Activated naive CD4-positive, alpha-beta T cell treated with anti-CD3 and anti-CD28 coated beads for 36 hours (primary cell): ENCODE data around the gene PATJ. TPM values are rescaled to one million over a fixed set of nuclear protein-coding genes. Genes with fewer than 3 reads are reported as not detected.
"Not testable (repeated sequence)": the region's sequence is repeated elsewhere in the genome, so short reads cannot be mapped to it uniquely, and the experiment has no call there.

Source experiments
- CTCF ChIA-PET: fragments of 350-600 bp; sonication (Branson Sonifier 250); formaldehyde crosslinking; loops from one replicate; lab custom pipeline; 2021; ENCODE audit warnings: antibody characterized with exemption; lab: Charles Lee
- DNase-seq: peaks from one replicate; pipeline ENCODE4 v3.0.0-alpha.2; 2020
- H3K27ac Mint-ChIP-seq: one replicate; pipeline ENCODE4 v1.8.0; 2021; ENCODE audit warnings: mild to moderate bottlenecking, mixed read lengths
- H3K27me3 Mint-ChIP-seq: one replicate; pipeline ENCODE4 v1.8.0; 2021; ENCODE audit warnings: low read depth, mixed read lengths
- H3K36me3 Mint-ChIP-seq: one replicate; pipeline ENCODE4 v1.8.0; 2021; ENCODE audit warnings: low read depth, mixed read lengths
- H3K4me1 Mint-ChIP-seq: one replicate; pipeline ENCODE4 v1.8.0; 2021; ENCODE audit warnings: low read depth, mixed read lengths
- H3K4me3 Mint-ChIP-seq: one replicate; pipeline ENCODE4 v1.8.0; 2021; ENCODE audit warnings: mild to moderate bottlenecking, moderate library complexity, mixed read lengths
- H3K9me3 Mint-ChIP-seq: one replicate; pipeline ENCODE4 v1.8.0; 2021; ENCODE audit warnings: mixed read lengths
- intact Hi-C: fragments of 100-400 bp; cut with micrococcal nuclease; formaldehyde crosslinking; loops from one replicate; pipeline ENCODE4 v1.15.1; 2023
- total RNA-seq, 2 experiments: library from RNA; stranded (reverse); gene quantifications; one replicate each; pipeline ENCODE4 v1.2.3, GENCODE V29; 2021

Gene PATJ
- total RNA-seq, 2 experiments from 2014 or later = 13.3 to 13.5 TPM

DNA sequence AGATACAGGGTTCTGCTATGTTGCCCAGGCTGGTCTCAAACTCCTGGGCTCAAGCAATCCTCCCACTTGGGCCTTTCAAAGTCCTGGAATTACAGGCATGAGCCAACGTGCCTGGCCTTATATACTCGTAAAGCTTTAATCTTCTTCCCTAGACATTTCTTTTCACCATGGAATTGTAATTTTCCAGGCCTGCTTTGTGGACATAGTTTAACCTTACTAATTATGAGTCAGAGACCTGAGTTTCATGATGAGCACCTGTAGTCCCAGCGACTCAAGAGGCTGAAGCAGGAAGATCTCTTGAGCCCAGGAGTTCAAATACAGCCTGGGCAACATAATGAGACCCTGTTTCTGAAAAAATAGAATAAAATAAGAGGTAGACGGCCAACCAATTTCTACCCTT is 12.3 kb downstream of the PATJ start:
- Mint-ChIP-seq H3K9me3 (no peaks in the 10 kb centered on the region), H3K36me3 (no peaks in the 10 kb centered on the region), H3K27me3 (no peaks in the 10 kb centered on the region), H3K27ac (no peak overlapping the region), H3K4me1 (peaks cover 8% of the 10 kb centered on the region), H3K4me3 (no peak overlapping the region)
- CTCF ChIA-PET = no interaction called here
- DNase-seq = no peak
- intact Hi-C loops = loop anchor here (1.0 kb wide), 1 partner anchor 9 kb away; no protein-coding TSS in a partner anchor

DNA sequence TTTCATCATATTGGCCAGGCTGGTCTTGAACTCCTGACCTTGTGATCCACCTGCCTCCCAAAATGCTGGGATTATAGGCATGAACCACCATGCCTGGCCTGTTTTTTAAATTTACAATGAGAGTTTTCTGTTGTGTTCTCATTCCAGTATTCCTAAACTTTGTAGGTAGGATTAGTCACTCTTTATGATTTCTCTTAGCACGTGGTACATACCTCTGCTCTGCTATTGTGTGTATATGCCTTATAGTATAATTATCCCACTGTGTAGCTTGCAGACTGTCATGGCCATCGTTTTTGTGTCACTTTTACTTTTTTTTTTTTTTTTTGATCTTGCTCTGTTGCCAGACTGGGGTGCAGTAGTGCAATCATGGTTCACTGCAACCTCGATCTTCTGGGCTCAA is 14.5 kb downstream of the PATJ start:
- CTCF ChIA-PET = no interaction called here
- no peak for DNase-seq

DNA sequence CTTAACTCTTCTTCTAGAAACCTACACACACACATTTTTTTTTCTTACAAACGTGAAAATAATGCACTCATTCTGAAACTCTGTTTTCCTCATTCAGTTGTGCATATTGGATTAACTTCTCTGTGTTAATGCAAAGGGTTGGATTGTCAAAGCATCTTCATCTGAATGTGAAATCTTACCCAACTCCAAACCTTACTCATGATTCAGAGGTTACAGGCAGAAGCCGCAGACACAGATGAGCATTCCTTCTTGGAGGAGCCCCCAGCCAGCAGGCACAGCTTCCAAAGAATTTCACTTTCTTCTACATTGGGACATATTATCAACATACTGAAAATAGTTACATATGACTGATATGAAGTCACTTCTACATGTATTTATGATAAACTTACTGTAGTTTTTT is 15.7 kb downstream of the PATJ start:
- intact Hi-C loops = loop anchor here (2.0 kb wide), 1 partner anchor 25 kb away; no protein-coding TSS in a partner anchor
- Mint-ChIP-seq H3K27me3 (no peaks in the 10 kb centered on the region), H3K36me3 (no peaks in the 10 kb centered on the region), H3K9me3 (no peaks in the 10 kb centered on the region), H3K4me3 (no peak overlapping the region), H3K27ac (no peak overlapping the region), H3K4me1 (peaks cover 8% of the 10 kb centered on the region)
- no peak for DNase-seq
- CTCF ChIA-PET = no interaction called here

More for the DNA sequence above, 14.5 kb downstream of the PATJ start:
- no peak overlapping the region for H3K27ac Mint-ChIP-seq
- H3K27me3 Mint-ChIP-seq = no peaks in the 10 kb centered on the region
- H3K4me1 Mint-ChIP-seq = peaks cover 8% of the 10 kb centered on the region
- intact Hi-C loops = loop anchor here (2.0 kb wide), 1 partner anchor 26 kb away; no protein-coding TSS in a partner anchor
- H3K4me3 Mint-ChIP-seq = no peak overlapping the region
- H3K36me3 Mint-ChIP-seq = no peaks in the 10 kb centered on the region
- no peaks in the 10 kb centered on the region for H3K9me3 Mint-ChIP-seq

DNA sequence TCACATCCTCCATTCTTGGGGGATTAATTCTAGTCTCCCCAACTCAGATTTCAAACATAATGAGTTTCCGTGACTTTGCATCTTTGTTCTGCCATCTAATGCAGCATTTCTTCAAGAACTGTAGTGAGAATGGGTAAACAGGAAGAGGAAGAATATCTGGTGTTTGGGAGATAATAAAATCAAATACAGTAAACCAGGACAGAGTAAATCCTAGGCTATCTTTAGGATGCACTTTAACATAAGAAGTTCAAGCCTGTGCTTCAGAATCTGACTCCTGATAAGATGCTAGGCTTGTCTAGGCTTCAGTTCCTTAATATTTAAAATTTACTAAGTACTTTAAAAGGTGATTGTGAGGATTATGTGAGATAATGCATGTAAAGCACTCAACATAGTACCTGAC is 27.9 kb downstream of the PATJ start:
- Mint-ChIP-seq H3K4me3 (no peak overlapping the region), H3K9me3 (no peaks in the 10 kb centered on the region), H3K4me1 (no peaks in the 10 kb centered on the region), H3K36me3 (peaks cover 8% of the 10 kb centered on the region), H3K27ac (no peak overlapping the region), H3K27me3 (no peaks in the 10 kb centered on the region)
- no peak for DNase-seq
- CTCF ChIA-PET = no interaction called here
- intact Hi-C loops = no loop called here

DNA sequence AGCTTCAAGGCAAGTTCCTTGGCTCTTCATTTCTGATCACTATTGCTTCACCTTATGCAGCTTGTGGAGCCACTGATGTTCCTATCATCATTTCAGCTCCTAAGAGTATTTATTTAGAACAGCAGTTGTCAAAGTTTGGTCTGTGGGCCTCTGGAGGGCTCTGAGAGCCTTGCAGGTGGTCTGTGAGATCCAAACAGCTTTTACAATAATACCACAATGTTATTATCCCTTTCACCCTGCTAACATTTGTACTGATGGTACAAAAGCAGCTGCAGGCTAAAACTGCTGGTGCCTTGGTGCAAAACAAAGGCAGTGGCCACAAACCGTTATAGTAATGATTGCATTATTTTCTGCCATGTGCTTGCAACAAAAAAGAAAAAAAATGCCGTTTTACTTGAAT is 33.8 kb downstream of the PATJ start:
- CTCF ChIA-PET = no interaction called here
- Mint-ChIP-seq H3K27me3 (no peaks in the 10 kb centered on the region), H3K36me3 (peaks cover 3% of the 10 kb centered on the region), H3K4me3 (no peak overlapping the region), H3K4me1 (peaks cover 3% of the 10 kb centered on the region), H3K27ac (no peak overlapping the region), H3K9me3 (no peaks in the 10 kb centered on the region)
- intact Hi-C loops = no loop called here
- no peak for DNase-seq

DNA sequence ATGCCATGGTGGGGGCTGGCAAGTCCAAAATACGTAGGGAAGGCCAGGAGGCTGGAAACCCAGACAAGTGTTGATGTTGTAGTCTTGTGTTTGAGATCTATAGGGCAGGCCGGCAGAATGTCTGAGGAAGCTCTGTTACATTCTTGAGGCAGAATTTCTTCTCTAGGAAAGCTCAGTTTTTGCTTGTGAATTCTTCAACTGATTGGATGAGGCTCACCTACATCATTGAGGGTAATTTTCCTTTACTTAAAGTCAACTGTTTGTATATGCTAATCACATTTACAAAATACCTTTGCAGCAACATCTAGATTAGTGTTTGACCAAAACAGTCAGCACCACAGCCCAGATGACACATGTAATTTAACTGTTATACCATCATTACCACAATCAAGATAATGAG is 37.0 kb downstream of the PATJ start:
- no peak for DNase-seq
- H3K27ac Mint-ChIP-seq = no peak overlapping the region
- H3K9me3 Mint-ChIP-seq = no peaks in the 10 kb centered on the region
- H3K4me3 Mint-ChIP-seq = no peak overlapping the region
- peaks cover 1% of the 10 kb centered on the region for H3K36me3 Mint-ChIP-seq
- intact Hi-C loops = loop anchor here (2.0 kb wide), 1 partner anchor 16 kb away; no protein-coding TSS in a partner anchor
- H3K27me3 Mint-ChIP-seq = no peaks in the 10 kb centered on the region
- CTCF ChIA-PET = no interaction called here
- peaks cover 31% of the 10 kb centered on the region for H3K4me1 Mint-ChIP-seq

DNA sequence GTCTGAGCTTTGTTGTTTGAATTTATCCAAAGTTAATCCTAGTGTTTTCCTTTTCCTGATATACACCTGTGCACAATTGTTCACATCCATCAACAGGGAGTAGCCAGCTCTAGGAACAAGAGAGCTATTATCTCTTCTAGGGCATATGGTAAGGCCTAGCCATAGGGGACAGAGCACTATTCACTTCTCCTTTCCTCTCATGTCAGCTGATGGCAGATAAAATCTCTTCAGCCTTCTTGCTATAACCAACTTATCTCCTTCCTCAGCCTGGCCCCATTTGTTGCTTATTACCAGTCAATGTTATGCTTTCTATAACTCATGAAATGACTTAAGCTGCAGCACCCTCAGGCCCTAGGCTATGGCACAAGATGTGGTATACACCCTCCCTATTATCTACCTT is 38.9 kb downstream of the PATJ start:
- Mint-ChIP-seq H3K9me3 (no peaks in the 10 kb centered on the region), H3K4me3 (no peak overlapping the region), H3K27me3 (no peaks in the 10 kb centered on the region), H3K36me3 (peaks cover 2% of the 10 kb centered on the region), H3K4me1 (peaks cover 39% of the 10 kb centered on the region), H3K27ac (no peak overlapping the region)
- CTCF ChIA-PET = no interaction called here
- intact Hi-C loops = loop anchor here (5.0 kb wide), 1 partner anchor 464 kb away; no protein-coding TSS in a partner anchor
- no peak for DNase-seq

DNA sequence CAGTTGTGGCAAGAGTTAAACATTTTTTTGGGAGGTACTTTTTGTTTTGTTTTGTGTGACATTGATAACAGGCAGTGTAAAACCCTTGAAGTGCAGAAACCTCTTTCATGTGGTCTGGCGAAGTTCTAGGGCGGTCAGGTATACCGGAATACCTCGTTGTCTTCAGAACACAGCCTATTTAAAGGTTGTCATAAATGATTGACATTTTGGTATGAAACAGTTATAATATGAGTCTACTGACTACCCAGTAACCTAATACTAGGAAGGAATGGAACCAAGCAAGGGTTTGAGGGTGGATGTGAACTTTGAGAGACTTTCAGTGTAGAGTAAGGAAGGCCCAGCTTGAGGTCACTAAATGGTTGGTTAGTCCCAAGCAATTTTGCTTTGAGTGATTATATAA is 40.5 kb downstream of the PATJ start:
- Mint-ChIP-seq H3K9me3 (no peaks in the 10 kb centered on the region), H3K4me1 (peaks cover 39% of the 10 kb centered on the region), H3K36me3 (peaks cover 5% of the 10 kb centered on the region), H3K4me3 (no peak overlapping the region), H3K27me3 (no peaks in the 10 kb centered on the region), H3K27ac (peak overlapping the region; percentile 39)
- peak; percentile 82 for DNase-seq
- intact Hi-C loops = loop anchor here (1.0 to 5.0 kb wide), 5 partner anchors 26 to 704 kb away; partner anchors contain the start of gene TM2D1
- CTCF ChIA-PET = no interaction called here

DNA sequence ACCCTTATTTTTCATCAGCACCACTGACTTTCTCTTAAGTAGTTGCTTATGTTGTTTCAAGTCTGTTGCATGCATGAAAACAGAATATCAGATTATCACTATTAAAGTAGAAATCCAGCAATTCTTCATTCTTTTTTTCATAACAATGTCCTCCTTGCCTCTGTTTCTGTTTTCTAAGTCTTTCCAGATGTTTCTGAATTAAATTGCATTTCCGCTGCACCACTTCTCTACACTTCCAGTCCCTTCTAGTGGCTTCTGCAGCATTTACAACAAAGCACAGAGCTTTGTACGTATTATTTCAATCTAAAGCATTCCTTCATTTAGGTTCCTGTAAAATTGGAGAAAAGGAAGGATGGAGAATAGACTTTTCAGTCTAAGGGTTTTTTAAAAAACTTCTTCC is 42.4 kb downstream of the PATJ start:
- Mint-ChIP-seq H3K9me3 (no peaks in the 10 kb centered on the region), H3K4me1 (peaks cover 39% of the 10 kb centered on the region), H3K27me3 (no peaks in the 10 kb centered on the region), H3K4me3 (no peak overlapping the region), H3K27ac (peak overlapping the region; percentile 59), H3K36me3 (peaks cover 6% of the 10 kb centered on the region)
- no peak for DNase-seq
- intact Hi-C loops = loop anchor here (5.0 kb wide), 1 partner anchor 467 kb away; no protein-coding TSS in a partner anchor
- CTCF ChIA-PET = interaction anchor here (2.2 kb wide), 1 partner anchor 11 kb away, joined by 5 read pairs; no protein-coding TSS in a partner anchor

DNA sequence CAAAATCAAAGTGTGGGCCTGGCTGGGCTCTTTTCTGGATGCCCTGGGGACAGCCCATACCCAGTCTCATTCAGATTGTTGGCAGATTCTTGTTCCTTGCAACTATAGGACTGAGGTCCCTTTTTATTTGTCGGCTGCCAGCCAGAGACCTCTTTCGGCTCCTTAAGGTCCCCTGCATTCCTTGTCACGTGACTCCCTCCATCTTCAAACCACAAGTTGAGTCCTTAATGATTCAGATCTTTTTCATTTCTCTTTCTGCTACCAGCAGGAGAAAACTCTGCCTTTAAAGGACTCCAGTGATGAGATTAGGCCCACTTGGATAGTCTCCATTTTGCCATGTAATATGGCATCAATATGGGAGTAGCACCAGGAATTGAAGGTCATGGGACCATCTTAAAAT is 48.6 kb downstream of the PATJ start:
- Mint-ChIP-seq H3K4me1 (no peaks in the 10 kb centered on the region), H3K27ac (no peak overlapping the region), H3K27me3 (no peaks in the 10 kb centered on the region), H3K9me3 (no peaks in the 10 kb centered on the region), H3K36me3 (peaks cover 15% of the 10 kb centered on the region), H3K4me3 (no peak overlapping the region)
- CTCF ChIA-PET = no interaction called here
- DNase-seq = no peak
- intact Hi-C loops = no loop called here

DNA sequence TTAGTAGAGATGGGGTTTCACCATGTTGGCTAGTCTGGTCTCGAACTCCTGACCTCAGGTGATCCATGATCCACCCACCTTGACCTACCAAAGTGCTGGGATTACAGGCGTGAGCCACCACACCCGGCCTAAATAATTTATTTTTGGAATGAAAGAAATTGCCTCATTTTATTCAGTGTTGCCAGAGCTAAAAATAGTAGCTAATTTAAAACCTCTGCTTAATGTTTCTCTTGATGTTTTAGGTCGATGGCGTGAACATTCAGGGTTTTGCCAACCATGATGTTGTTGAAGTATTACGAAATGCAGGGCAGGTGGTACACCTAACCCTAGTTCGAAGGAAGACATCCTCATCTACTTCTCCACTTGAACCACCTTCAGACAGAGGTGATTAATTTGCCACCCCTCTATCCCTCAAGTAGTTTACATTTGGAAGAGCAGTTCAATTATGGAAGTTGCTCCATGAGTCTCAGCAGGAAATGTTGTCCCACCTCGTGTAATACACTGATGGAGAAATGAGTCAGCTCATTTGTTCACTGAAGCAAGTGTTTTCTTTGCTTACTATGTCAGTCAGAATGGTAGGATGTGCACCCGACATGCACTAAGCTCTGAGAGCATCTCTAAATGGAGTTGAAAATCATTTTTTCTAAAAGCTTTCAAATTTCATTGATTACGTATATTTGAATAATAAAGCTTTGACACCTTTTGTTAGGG is 54.9 kb downstream of the PATJ start:
- Mint-ChIP-seq H3K36me3 (peaks cover 28% of the 10 kb centered on the region), H3K9me3 (no peaks in the 10 kb centered on the region), H3K4me1 (peaks cover 3% of the 10 kb centered on the region), H3K27me3 (no peaks in the 10 kb centered on the region), H3K4me3 (no peak overlapping the region), H3K27ac (no peak overlapping the region)
- no peak for DNase-seq
- CTCF ChIA-PET = interaction anchor here (1.0 kb wide), 1 partner anchor 10 kb away, joined by 3 read pairs; no protein-coding TSS in a partner anchor
- intact Hi-C loops = no loop called here

DNA sequence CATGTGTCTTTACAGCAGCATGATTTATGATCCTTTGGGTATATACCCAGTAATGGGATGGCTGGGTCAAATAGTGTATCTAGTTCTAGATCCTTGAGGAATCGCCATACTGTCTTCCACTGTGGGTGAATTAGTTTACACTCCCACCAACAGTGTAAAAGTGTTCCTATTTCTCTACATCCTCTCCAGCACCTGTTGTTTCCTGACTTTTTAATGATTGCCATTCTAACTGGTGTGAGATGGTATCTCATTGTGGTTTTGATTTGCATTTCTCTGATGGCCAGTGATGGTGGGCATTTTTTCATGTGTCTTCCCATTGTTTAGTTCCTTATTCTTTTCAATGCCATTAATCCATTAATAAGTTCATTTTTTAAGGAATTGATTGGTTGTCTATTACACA is 58.8 kb downstream of the PATJ start:
- H3K9me3 Mint-ChIP-seq, intact Hi-C loops, DNase-seq, H3K4me3 Mint-ChIP-seq, CTCF ChIA-PET, H3K27ac Mint-ChIP-seq, H3K4me1 Mint-ChIP-seq, H3K27me3 Mint-ChIP-seq: not testable (repeated sequence)
- H3K36me3 Mint-ChIP-seq = peaks cover 31% of the 10 kb centered on the region

DNA sequence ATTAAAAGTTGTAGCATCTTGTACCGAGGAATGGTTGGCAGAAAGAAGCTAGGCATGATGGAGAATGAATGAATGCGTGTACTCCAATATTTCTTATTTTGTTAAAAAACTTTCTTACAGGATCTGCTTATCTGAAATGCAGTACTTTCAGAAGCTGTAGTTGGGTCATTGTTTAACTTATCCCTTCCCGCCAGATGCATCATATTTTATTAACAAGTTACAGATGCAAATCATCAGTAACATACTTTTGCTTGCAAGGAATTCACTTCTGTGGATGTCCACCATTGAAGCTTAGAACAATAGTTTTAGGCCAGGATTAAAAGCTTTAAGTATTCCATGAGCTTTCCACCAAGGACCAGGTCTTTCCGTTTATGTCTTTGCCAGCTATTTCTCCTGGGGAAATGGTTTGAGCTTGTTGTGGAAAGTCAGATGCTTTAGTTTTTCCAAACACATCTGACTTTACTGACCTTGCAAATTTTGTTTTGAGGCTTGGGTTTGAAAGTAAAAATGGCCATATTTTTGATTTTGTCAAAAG is 65.4 kb downstream of the PATJ start:
- intact Hi-C loops = no loop called here
- H3K27ac Mint-ChIP-seq = no peak overlapping the region
- H3K36me3 Mint-ChIP-seq = peaks cover 17% of the 10 kb centered on the region
- no peaks in the 10 kb centered on the region for H3K27me3 Mint-ChIP-seq
- H3K4me1 Mint-ChIP-seq = no peaks in the 10 kb centered on the region
- no peaks in the 10 kb centered on the region for H3K9me3 Mint-ChIP-seq
- CTCF ChIA-PET = interaction anchor here (1.3 kb wide), 1 partner anchor 10 kb away, joined by 3 read pairs; no protein-coding TSS in a partner anchor
- DNase-seq = no peak
- no peak overlapping the region for H3K4me3 Mint-ChIP-seq
